Fibroblast of pulmonary artery (primary cell): ENCODE results near the gene BIN1.
A peak's percentile ranks its signal among the peaks of the same experiment; 100 is the strongest.

Experiments used
- DNase-seq: peaks from one replicate; pipeline ENCODE4 v3.0.0-alpha.2; 2010; ENCODE audit warnings: low read depth
- H3K4me3 ChIP-seq: replicated peaks from 2 replicates; pipeline ENCODE4 v1.5.1; 2011; ENCODE audit warnings: low read depth, mild to moderate bottlenecking, control low read depth, low read length, moderate library complexity
- CTCF ChIP-seq: IDR thresholded peaks from 2 replicates; pipeline ENCODE4 v1.5.1; 2011; ENCODE audit warnings: mild to moderate bottlenecking, control low read depth, low read length, inconsistent platforms; ENCODE audit errors: missing control alignments

BIN1 gene

GRCh38 chr2:127063701-127064590 is 43.0 kb downstream of the BIN1 start:
- DNase-seq, result no peak
- no peak overlapping the region for H3K4me3 ChIP-seq
- no peak for TF ChIP-seq CTCF

GRCh38 chr2:127061375-127062273 is 45.3 kb downstream of the BIN1 start:
- no peak for TF ChIP-seq CTCF
- H3K4me3 ChIP-seq, result no peak overlapping the region
- peak; percentile 90 for DNase-seq

- DNase-seq, result no peak
- H3K4me3 ChIP-seq, result no peak overlapping the region
- no peak for TF ChIP-seq CTCF
Measured at GRCh38 chr2:127060264-127060945, 46.5 kb downstream of the BIN1 start.

GRCh38 chr2:127059559-127059958 is 47.4 kb downstream of the BIN1 start:
- no peak overlapping the region for H3K4me3 ChIP-seq
- no peak for DNase-seq
- TF ChIP-seq CTCF, result no peak

- TF ChIP-seq CTCF, result no peak
- H3K4me3 ChIP-seq, result no peak overlapping the region
- no peak for DNase-seq
Measured at GRCh38 chr2:127058954-127059252, 48.1 kb downstream of the BIN1 start.

- no peak overlapping the region for H3K4me3 ChIP-seq
- no peak for TF ChIP-seq CTCF
- no peak for DNase-seq
Measured at GRCh38 chr2:127058246-127058953, 48.6 kb downstream of the BIN1 start.
